ENCODE data around the gene ENTPD8. TPM values are rescaled to one million over a fixed set of nuclear protein-coding genes. Genes with fewer than 3 reads are reported as not detected.

The ENTPD8 gene
- total RNA-seq, 6 donors from 2014 or later, result 0.15 to 0.17 TPM; not detected in 4

GRCh38 chr9:137433916-137434431, 7.2 kb downstream of the ENTPD8 start:
- peak in 1 of 2 donors; percentile 80 for DNase-seq
- Histone ChIP-seq H3K27me3 (no peaks in the 10 kb centered on the region), H3K4me1 (peaks cover 0 to 8% (median 3%) of the 10 kb centered on the region in 4 donors), H3K27ac (no peak overlapping the region), H3K4me3 (no peak overlapping the region), H3K9me3 (no peaks in the 10 kb centered on the region), H3K36me3 (no peaks in the 10 kb centered on the region)
- no peak for TF ChIP-seq EP300 (IDR thresholded peaks at IDR 0.05)
- no peak for TF ChIP-seq CTCF (IDR thresholded peaks at IDR 0.05)
- no peak for ATAC-seq (ENCODE audit: low FRiP score in 2 of 2)
- WGBS, 2 donors, result 88 to 93% methylated on average over 5 to 17 of the region's 26 CpGs

GRCh38 chr9:137433349-137433915, 7.7 kb downstream of the ENTPD8 start:
- no peaks in the 10 kb centered on the region for H3K36me3 ChIP-seq
- 77 to 78% methylated on average over 6 to 10 of the region's 19 CpGs for WGBS, 2 donors
- H3K4me3 ChIP-seq, result no peak overlapping the region
- no peaks in the 10 kb centered on the region for H3K27me3 ChIP-seq
- no peaks in the 10 kb centered on the region for H3K9me3 ChIP-seq
- H3K4me1 ChIP-seq, result peaks cover 0 to 8% (median 3%) of the 10 kb centered on the region in 4 donors
- TF ChIP-seq EP300 (IDR thresholded peaks at IDR 0.05) (no peak), POLR2AphosphoS5 (IDR thresholded peaks at IDR 0.05) (no peak), POLR2A (IDR thresholded peaks at IDR 0.05) (no peak), CTCF (IDR thresholded peaks at IDR 0.05) (no peak)
- DNase-seq, result peak in 1 of 2 donors; percentile 76
- no peak for ATAC-seq (ENCODE audit: low FRiP score in 2 of 2)
- no peak overlapping the region for H3K27ac ChIP-seq

GRCh38 chr9:137432687-137433348, 8.3 kb downstream of the ENTPD8 start:
- Histone ChIP-seq H3K4me1 (peaks cover 0 to 8% (median 3%) of the 10 kb centered on the region in 4 donors), H3K9me3 (no peaks in the 10 kb centered on the region), H3K27ac (no peak overlapping the region), H3K36me3 (no peaks in the 10 kb centered on the region), H3K27me3 (no peaks in the 10 kb centered on the region), H3K4me3 (no peak overlapping the region)
- DNase-seq (peak in 1 of 2 donors; percentile 83), ATAC-seq (ENCODE audit: low FRiP score in 2 of 2) (no peak)
- 86 to 100% methylated on average over 1 to 10 of the region's 20 CpGs for WGBS, 2 donors
- no peak for TF ChIP-seq EP300 (IDR thresholded peaks at IDR 0.05)
- no peak for TF ChIP-seq CTCF (IDR thresholded peaks at IDR 0.05)
- TF ChIP-seq POLR2AphosphoS5 (IDR thresholded peaks at IDR 0.05), result no peak
- TF ChIP-seq POLR2A (IDR thresholded peaks at IDR 0.05), result no peak

- Histone ChIP-seq H3K27ac (no peak overlapping the region), H3K4me1 (peaks cover 0 to 8% (median 3%) of the 10 kb centered on the region in 4 donors), H3K4me3 (no peak overlapping the region), H3K27me3 (no peaks in the 10 kb centered on the region), H3K9me3 (no peaks in the 10 kb centered on the region), H3K36me3 (no peaks in the 10 kb centered on the region)
- TF ChIP-seq EP300 (IDR thresholded peaks at IDR 0.05) (no peak), CTCF (IDR thresholded peaks at IDR 0.05) (no peak), POLR2A (IDR thresholded peaks at IDR 0.05) (no peak), POLR2AphosphoS5 (IDR thresholded peaks at IDR 0.05) (no peak)
- WGBS, 2 donors, result 66 to 87% methylated on average over 2 to 17 of the region's 21 CpGs
- ATAC-seq (ENCODE audit: low FRiP score in 2 of 2) (no peak), DNase-seq (peak in 1 of 2 donors; percentile 65)
Measured at GRCh38 chr9:137431416-137431931, 9.7 kb downstream of the ENTPD8 start.
